CD14-positive monocyte (primary cell): ENCODE results near the gene MYH16. TPM values are rescaled to one million over a fixed set of nuclear protein-coding genes. Genes with fewer than 3 reads are reported as not detected.
"Not testable (repeated sequence)": the region's sequence is repeated elsewhere in the genome, so short reads cannot be mapped to it uniquely, and the experiment has no call there.

Source experiments
- DNase-seq, 3 donors: peaks; one replicate each; pipeline ENCODE4 v3.0.0-alpha.2; 2011 to 2022
- H2AFZ ChIP-seq: 2 replicates; pipeline ENCODE4 v1.6.0; 2012; ENCODE audit warnings: mild to moderate bottlenecking, low read depth, low read length, inconsistent platforms; ENCODE audit not compliant: insufficient read depth, poor library complexity, severe bottlenecking
- H3K27ac ChIP-seq, 2 donors: 1 replicate in 1 of 2; 2 replicates in 1 of 2; pipeline ENCODE4 v1.5.1; 2012 to 2013; ENCODE audit warnings: low read length in 2 of 2, control low read depth in 1 of 2, inconsistent platforms in 1 of 2, low read depth in 1 of 2, mild to moderate bottlenecking in 1 of 2
- H3K27me3 ChIP-seq, 2 donors: one replicate each; pipeline versions ENCODE4 v1.6.0 to v1.6.1; 2011 to 2013; ENCODE audit warnings: low read length in 2 of 2; ENCODE audit not compliant: control insufficient read depth in 2 of 2, insufficient read depth in 2 of 2
- H3K36me3 ChIP-seq, 2 donors: replicated peaks in 1 of 2; 1 replicate in 1 of 2; 2 replicates in 1 of 2; pipeline versions ENCODE4 v1.5.1 to v1.6.1; 2012 to 2013; ENCODE audit warnings: low read length in 2 of 2, control low read depth in 1 of 2, inconsistent platforms in 1 of 2, mild to moderate bottlenecking in 1 of 2; ENCODE audit not compliant: insufficient read depth in 2 of 2, control insufficient read depth in 1 of 2
- H3K4me1 ChIP-seq, 2 donors: 1 replicate in 1 of 2; 2 replicates in 1 of 2; pipeline versions ENCODE4 v1.5.1 to v1.6.1; 2012 to 2013; ENCODE audit warnings: low read length in 2 of 2, control low read depth in 1 of 2, inconsistent platforms in 1 of 2, mild to moderate bottlenecking in 1 of 2, moderate library complexity in 1 of 2; ENCODE audit not compliant: insufficient read depth in 2 of 2, control insufficient read depth in 1 of 2
- H3K4me2 ChIP-seq: replicated peaks from 2 replicates; pipeline ENCODE3; 2012; ENCODE audit warnings: low read length, moderate library complexity, mild to moderate bottlenecking; ENCODE audit not compliant: poor library complexity, severe bottlenecking; ENCODE audit errors: extremely low read depth
- H3K4me3 ChIP-seq, 3 experiments: fragments of 200-600 bp in 1 of 3; sonication (generic) in 1 of 3; replicated peaks in 1 of 3; 1 replicate in 2 of 3; 2 replicates in 1 of 3; pipeline ENCODE4 v1.5.1; 2011 to 2013; ENCODE audit warnings: low read length in 3 of 3, mild to moderate bottlenecking in 3 of 3, control low read depth in 2 of 3, low read depth in 2 of 3, inconsistent platforms in 1 of 3, moderate library complexity in 1 of 3
- H3K79me2 ChIP-seq: 2 replicates; pipeline ENCODE4 v1.6.0; 2012; ENCODE audit warnings: mild to moderate bottlenecking, control low read depth, inconsistent platforms, low read length, moderate library complexity; ENCODE audit not compliant: insufficient read depth
- H3K9ac ChIP-seq: 2 replicates; pipeline ENCODE4 v1.6.0; 2017; ENCODE audit warnings: low read length, mild to moderate bottlenecking; ENCODE audit not compliant: insufficient read depth, poor library complexity, severe bottlenecking
- H3K9me3 ChIP-seq, 2 donors: replicated peaks in 1 of 2; 1 replicate in 1 of 2; 2 replicates in 1 of 2; pipeline versions ENCODE4 v1.5.1 to v1.6.1; 2012 to 2013; ENCODE audit warnings: low read length in 2 of 2, control low read depth in 1 of 2; ENCODE audit not compliant: control insufficient read depth in 1 of 2, insufficient read depth in 1 of 2
- H4K20me1 ChIP-seq: 2 replicates; pipeline ENCODE4 v1.6.0; 2012; ENCODE audit warnings: mild to moderate bottlenecking, low read length, control low read depth, moderate library complexity; ENCODE audit not compliant: insufficient read depth
- H3K27ac Mint-ChIP-seq, 7 donors: one replicate each; pipeline ENCODE4 v1.8.0; 2020; ENCODE audit warnings: mild to moderate bottlenecking in 7 of 7, mixed read lengths in 7 of 7, moderate library complexity in 6 of 7, inconsistent platforms in 2 of 7
- H3K27me3 Mint-ChIP-seq, 3 donors: one replicate each; pipeline ENCODE4 v1.8.0; 2021 to 2022; ENCODE audit warnings: low read depth in 3 of 3, mild to moderate bottlenecking in 3 of 3, mixed read lengths in 3 of 3, moderate library complexity in 3 of 3, inconsistent platforms in 1 of 3
- H3K36me3 Mint-ChIP-seq, 2 donors: one replicate each; pipeline ENCODE4 v1.8.0; 2020; ENCODE audit warnings: mixed read lengths in 2 of 2, inconsistent platforms in 1 of 2, mild to moderate bottlenecking in 1 of 2
- H3K4me1 Mint-ChIP-seq: one replicate; pipeline ENCODE4 v1.8.0; 2020; ENCODE audit warnings: mild to moderate bottlenecking, mixed read lengths
- H3K4me3 Mint-ChIP-seq, 2 donors: one replicate each; pipeline ENCODE4 v1.8.0; 2020; ENCODE audit warnings: mild to moderate bottlenecking in 2 of 2, mixed read lengths in 2 of 2, moderate library complexity in 1 of 2
- H3K9me3 Mint-ChIP-seq, 7 donors: one replicate each; pipeline ENCODE4 v1.8.0; 2020 to 2022; ENCODE audit warnings: mixed read lengths in 7 of 7, mild to moderate bottlenecking in 6 of 7, moderate library complexity in 6 of 7, inconsistent platforms in 2 of 7
- WGBS: methylation state at CpG from one replicate; pipeline ENCODE4 v1.1.5; 2013; ENCODE audit warnings: missing lambda C conversion rate; ENCODE audit not compliant: insufficient coverage; 5-methylcytosine and 5-hydroxymethylcytosine counted together
- intact Hi-C, 2 donors: fragments of 100-400 bp; cut with micrococcal nuclease; formaldehyde crosslinking; loops; one replicate each; pipeline versions ENCODE4 v1.15.0 to v1.15.1; 2023
- polyA plus RNA-seq, 3 donors: library from polyadenylated mRNA; depleted of rRNA in 1 of 3; unstranded in 2 of 3; stranded (reverse) in 1 of 3; fragments of 300-500 nt in 2 of 3; fragments of >200 nt in 1 of 3; fragmentation: Illumina TruSeq in 2 of 3; gene quantifications; 1 replicate in 2 of 3; 2 replicates in 1 of 3; pipeline ENCODE4 v1.2.3, GENCODE V29; 2012 to 2021
- TF ChIP-seq, protein P1 (sequence below): fragments of 200-600 bp; IDR thresholded peaks from one replicate; pipeline ENCODE4 v1.8.0; 2022; ENCODE audit warnings: antibody characterized with exemption, mild to moderate bottlenecking

MYH16 gene
- polyA plus RNA-seq, 3 donors, result not detected

- Histone ChIP-seq H3K4me2 (no peak overlapping the region), H3K36me3 (no peaks in the 10 kb centered on the region), H4K20me1 (no peaks in the 10 kb centered on the region), H3K79me2 (peaks cover 7% of the 10 kb centered on the region), H3K27ac (no peak overlapping the region), H3K9me3 (no peaks in the 10 kb centered on the region), H3K4me1 (peaks cover 7 to 8% of the 10 kb centered on the region in 2 donors), H3K27me3 (no peaks in the 10 kb centered on the region), H3K4me3 (no peak overlapping the region), H3K9ac (no peak overlapping the region), H2AFZ (no peak overlapping the region)
- Mint-ChIP-seq H3K4me3 (peak overlapping the region in 1 of 2 donors; percentile 12), H3K36me3 (no peaks in the 10 kb centered on the region), H3K9me3 (no peaks in the 10 kb centered on the region), H3K27me3 (peaks cover 2 to 4% (median 3%) of the 10 kb centered on the region in 3 donors), H3K4me1 (peaks cover 7% of the 10 kb centered on the region), H3K27ac (peak overlapping the region in 1 of 7 donors; percentile 26)
- TF ChIP-seq, protein P1, sequence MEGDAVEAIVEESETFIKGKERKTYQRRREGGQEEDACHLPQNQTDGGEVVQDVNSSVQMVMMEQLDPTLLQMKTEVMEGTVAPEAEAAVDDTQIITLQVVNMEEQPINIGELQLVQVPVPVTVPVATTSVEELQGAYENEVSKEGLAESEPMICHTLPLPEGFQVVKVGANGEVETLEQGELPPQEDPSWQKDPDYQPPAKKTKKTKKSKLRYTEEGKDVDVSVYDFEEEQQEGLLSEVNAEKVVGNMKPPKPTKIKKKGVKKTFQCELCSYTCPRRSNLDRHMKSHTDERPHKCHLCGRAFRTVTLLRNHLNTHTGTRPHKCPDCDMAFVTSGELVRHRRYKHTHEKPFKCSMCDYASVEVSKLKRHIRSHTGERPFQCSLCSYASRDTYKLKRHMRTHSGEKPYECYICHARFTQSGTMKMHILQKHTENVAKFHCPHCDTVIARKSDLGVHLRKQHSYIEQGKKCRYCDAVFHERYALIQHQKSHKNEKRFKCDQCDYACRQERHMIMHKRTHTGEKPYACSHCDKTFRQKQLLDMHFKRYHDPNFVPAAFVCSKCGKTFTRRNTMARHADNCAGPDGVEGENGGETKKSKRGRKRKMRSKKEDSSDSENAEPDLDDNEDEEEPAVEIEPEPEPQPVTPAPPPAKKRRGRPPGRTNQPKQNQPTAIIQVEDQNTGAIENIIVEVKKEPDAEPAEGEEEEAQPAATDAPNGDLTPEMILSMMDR, result no peak
- 100% methylated on average over 3 of the region's 4 CpGs for WGBS
- DNase-seq, result no peak
- intact Hi-C loops, result loop anchor here in 1 of 2 donors (10.0 kb wide), 1 partner anchor 446 kb away; the partner anchor contains the start of genes TMEM130 and TRRAP
These were observed 47.7 kb downstream of the MYH16 start for GRCh38 chr7:99320371-99320770.

GRCh38 chr7:99322659-99323058 lies 50.0 kb downstream of the MYH16 start:
- WGBS, result 100% methylated on average over 1 of the region's 6 CpGs

More at GRCh38 chr7:99322659-99323058, 50.0 kb downstream of the MYH16 start:
- peaks cover 28% of the 10 kb centered on the region for H3K79me2 ChIP-seq
- peaks cover 21% of the 10 kb centered on the region for H3K4me1 Mint-ChIP-seq
- H2AFZ ChIP-seq, H3K27me3 Mint-ChIP-seq, H3K9ac ChIP-seq, H3K36me3 ChIP-seq, H3K4me3 Mint-ChIP-seq, H3K36me3 Mint-ChIP-seq, DNase-seq, H3K9me3 ChIP-seq, H3K9me3 Mint-ChIP-seq, H3K4me3 ChIP-seq, H3K4me2 ChIP-seq, H3K27ac Mint-ChIP-seq, H3K27me3 ChIP-seq, H3K27ac ChIP-seq: not testable (repeated sequence)
- H3K4me1 ChIP-seq, result peaks cover 20 to 25% of the 10 kb centered on the region in 2 donors
- peaks cover 15% of the 10 kb centered on the region for H4K20me1 ChIP-seq
- intact Hi-C loops, result loop anchor here in 1 of 2 donors (10.0 kb wide), 1 partner anchor 448 kb away; the partner anchor contains the start of genes TMEM130 and TRRAP
